B cell (primary cell): ENCODE measurements around the gene PCDH9.

ENCODE experiments used
- CTCF ChIP-seq: fragments of 200-600 bp; IDR thresholded peaks from one replicate; pipeline ENCODE4 v1.8.0; 2022; ENCODE audit warnings: antibody characterized with exemption, mild to moderate bottlenecking
- EZH2 ChIP-seq: IDR thresholded peaks from 2 replicates; pipeline ENCODE4 v1.6.1; 2012; ENCODE audit warnings: borderline replicate concordance, low read depth, mild to moderate bottlenecking, moderate library complexity, low read length; ENCODE audit not compliant: insufficient read depth, poor library complexity, severe bottlenecking

- no peak for TF ChIP-seq CTCF
- TF ChIP-seq EZH2, result no peak
These were observed 526.5 kb downstream of the PCDH9 start for GRCh38 chr13:66703597-66703996.
